Activated CD8-positive, alpha-beta memory T cell treated with anti-CD3 and anti-CD28 coated beads for 48 hours (primary cell): ENCODE data around the gene MBIP.

Source experiments
- DNase-seq, 3 experiments: peaks; one replicate each; pipeline ENCODE4 v3.0.0-alpha.2; 2020; ENCODE audit warnings: low read depth in 2 of 3, low spot score in 2 of 3

MBIP gene

GRCh38 chr14:36270191-36270590 lies 50.2 kb downstream of the MBIP start:
- DNase-seq, result no peak

GRCh38 chr14:36268121-36268520 lies 52.3 kb downstream of the MBIP start:
- no peak for DNase-seq

- DNase-seq, result no peak
Observed at GRCh38 chr14:36264595-36264994, 55.8 kb downstream of the MBIP start.

GRCh38 chr14:36264107-36264506 lies 56.3 kb downstream of the MBIP start:
- no peak for DNase-seq

- no peak for DNase-seq
Observed at GRCh38 chr14:36260970-36261640, 59.3 kb downstream of the MBIP start.

GRCh38 chr14:36258241-36258640 lies 62.2 kb downstream of the MBIP start:
- DNase-seq, result no peak

GRCh38 chr14:36256126-36256801 lies 64.2 kb downstream of the MBIP start:
- no peak for DNase-seq

GRCh38 chr14:36254020-36254624 lies 66.3 kb downstream of the MBIP start:
- DNase-seq, result no peak
